Activated CD4-positive, CD25-positive, alpha-beta regulatory T cell treated with anti-CD3 and anti-CD28 coated beads, Interleukin-2, amount 50 U/mL, for 72 hours (primary cell): ENCODE data around the gene EFCAB8.

Source experiments
- DNase-seq: peaks from one replicate; pipeline ENCODE4 v3.0.0; 2021

EFCAB8 gene

GRCh38 chr20:32989507-32990283 lies 131.0 kb downstream of the EFCAB8 start:
- DNase-seq = no peak

- no peak for DNase-seq
These were observed 131.7 kb downstream of the EFCAB8 start for GRCh38 chr20:32990426-32990825.

- no peak for DNase-seq
These were observed 132.7 kb downstream of the EFCAB8 start for GRCh38 chr20:32991383-32991782.

GRCh38 chr20:32991792-32992641 lies 133.3 kb downstream of the EFCAB8 start:
- DNase-seq = no peak

- DNase-seq = no peak
These were observed 134.8 kb downstream of the EFCAB8 start for GRCh38 chr20:32993496-32994050.

- no peak for DNase-seq
These were observed 137.1 kb downstream of the EFCAB8 start for GRCh38 chr20:32995802-32996201.

GRCh38 chr20:32997431-32997830 lies 138.7 kb downstream of the EFCAB8 start:
- no peak for DNase-seq

GRCh38 chr20:32999603-33000250 lies 141.0 kb downstream of the EFCAB8 start:
- DNase-seq = no peak

GRCh38 chr20:33000802-33001466 lies 142.2 kb downstream of the EFCAB8 start:
- DNase-seq = no peak

GRCh38 chr20:33002087-33002808 lies 143.5 kb downstream of the EFCAB8 start:
- DNase-seq = no peak

GRCh38 chr20:33004141-33004751 lies 145.5 kb downstream of the EFCAB8 start, which contains the start of gene SUN5:
TSS of gene SUN5 (minus strand) at chr20:33004433. CDS start at chr20:33004340, 93 bp downstream.
- no peak for DNase-seq

GRCh38 chr20:33005132-33005566 lies 146.4 kb downstream of the EFCAB8 start:
- peak; percentile 40 for DNase-seq

GRCh38 chr20:33005908-33006775 lies 147.4 kb downstream of the EFCAB8 start:
- DNase-seq = no peak

GRCh38 chr20:33006776-33007375 lies 148.2 kb downstream of the EFCAB8 start:
- DNase-seq = no peak

- DNase-seq = no peak
These were observed 148.9 kb downstream of the EFCAB8 start, which contains the start of gene BPIFB2 for GRCh38 chr20:33007376-33008335. TSS of gene BPIFB2 (plus strand) at chr20:33007704. CDS start at chr20:33008575, 871 bp downstream.

GRCh38 chr20:33008336-33009213 lies 149.9 kb downstream of the EFCAB8 start:
- DNase-seq = no peak
